Endodermal cell (in vitro differentiated cells): ENCODE measurements around the gene OVOL3. TPM values are rescaled to one million over a fixed set of nuclear protein-coding genes. Genes with fewer than 3 reads are reported as not detected.

Experiments
- DNase-seq: peaks from one replicate; pipeline ENCODE4 v3.0.0-alpha.2; 2017
- H3K27ac ChIP-seq: 2 replicates; pipeline ENCODE4 v1.5.1; 2013; ENCODE audit warnings: mild to moderate bottlenecking, low read depth, low read length, moderate library complexity
- H3K27me3 ChIP-seq: 2 replicates; pipeline ENCODE4 v1.6.1; 2013; ENCODE audit warnings: mild to moderate bottlenecking, low read length, moderate library complexity; ENCODE audit not compliant: insufficient read depth, control insufficient read depth, poor library complexity, severe bottlenecking
- H3K36me3 ChIP-seq: 2 replicates; pipeline ENCODE4 v1.7.0; 2013; ENCODE audit warnings: mild to moderate bottlenecking, low read length, moderate library complexity; ENCODE audit not compliant: control insufficient read depth, insufficient read depth
- H3K4me1 ChIP-seq: one replicate; pipeline ENCODE4 v1.7.0; 2013; ENCODE audit warnings: low read length; ENCODE audit not compliant: control insufficient read depth, insufficient read depth
- H3K4me3 ChIP-seq: 2 replicates; pipeline ENCODE4 v1.5.1; 2013; ENCODE audit warnings: mild to moderate bottlenecking, low read length, moderate library complexity
- H3K9ac ChIP-seq: 2 replicates; pipeline ENCODE4 v1.6.1; 2013; ENCODE audit warnings: mild to moderate bottlenecking, low read length, moderate library complexity; ENCODE audit not compliant: poor library complexity, severe bottlenecking; ENCODE audit errors: extremely low read depth
- H3K9me3 ChIP-seq: 2 replicates; pipeline ENCODE4 v1.6.1; 2013; ENCODE audit warnings: mild to moderate bottlenecking, low read length, moderate library complexity; ENCODE audit not compliant: control insufficient read depth
- H3K27ac Mint-ChIP-seq: 2 replicates; pipeline ENCODE4 v1.8.0; 2020; ENCODE audit warnings: mixed read lengths
- H3K27me3 Mint-ChIP-seq: 2 replicates; pipeline ENCODE4 v1.8.0; 2021; ENCODE audit warnings: mild to moderate bottlenecking, mixed read lengths; ENCODE audit not compliant: insufficient read depth
- H3K36me3 Mint-ChIP-seq: 2 replicates; pipeline ENCODE4 v1.8.0; 2020; ENCODE audit warnings: low read depth, mixed read lengths
- H3K4me1 Mint-ChIP-seq: 2 replicates; pipeline ENCODE4 v1.8.0; 2020; ENCODE audit warnings: mixed read lengths
- H3K4me3 Mint-ChIP-seq: 2 replicates; pipeline ENCODE4 v1.8.0; 2020; ENCODE audit warnings: mild to moderate bottlenecking, moderate library complexity, mixed read lengths
- H3K9me3 Mint-ChIP-seq: 2 replicates; pipeline ENCODE4 v1.8.0; 2020; ENCODE audit warnings: mild to moderate bottlenecking, mixed read lengths
- CTCF ChIP-seq: fragments of 200-600 bp; sonication (generic); conservative IDR thresholded peaks from 2 replicates; pipeline ENCODE4 v1.5.0; 2021; ENCODE audit warnings: antibody characterized with exemption, mild to moderate bottlenecking
- WGBS, 2 experiments: methylation state at CpG; one replicate each; pipeline versions ENCODE4 v1.1.5 to v1.1.7; 2013; ENCODE audit warnings: missing lambda C conversion rate in 2 of 2, mixed read lengths in 1 of 2; ENCODE audit not compliant: insufficient coverage in 1 of 2, insufficient read length in 1 of 2; 5-methylcytosine and 5-hydroxymethylcytosine counted together
- total RNA-seq, 2 donors: library from RNA; stranded (reverse); fragmentation: NEBNext Ultra II Directional in 1 of 2; extraction: Animal tissue kit (Norgen Biotek cat#: 25700) in 1 of 2; gene quantifications; 2 replicates in 1 of 2; 3 replicates in 1 of 2; pipeline ENCODE4 v1.2.1, GENCODE V29; 2021

OVOL3 gene
- total RNA-seq, 2 donors from 2014 or later = not detected

DNA sequence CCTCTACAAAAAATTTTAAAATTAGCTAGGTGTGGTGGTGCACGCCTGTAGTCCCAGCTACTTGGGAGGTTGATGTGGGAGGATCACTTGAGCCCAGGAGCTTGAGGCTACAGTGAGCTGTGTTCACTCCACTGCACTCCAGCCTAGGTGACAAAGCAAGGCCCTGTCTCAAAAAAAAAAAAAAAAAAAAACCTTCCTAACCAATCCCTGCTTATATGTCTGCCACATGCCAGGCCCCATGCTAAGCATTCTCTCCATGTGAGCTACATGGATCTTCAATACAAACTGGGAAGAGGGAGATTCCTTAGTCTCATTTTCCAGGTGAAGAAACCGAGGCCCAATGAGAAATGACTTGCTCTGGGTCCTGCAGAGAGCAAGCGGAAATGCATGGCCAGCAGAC lies 2.3 kb upstream of the OVOL3 start:
- Mint-ChIP-seq H3K4me3 (no peak overlapping the region), H3K9me3 (no peaks in the 10 kb centered on the region), H3K27ac (no peak overlapping the region), H3K36me3 (peaks cover 40% of the 10 kb centered on the region), H3K27me3 (no peaks in the 10 kb centered on the region), H3K4me1 (peaks cover 5% of the 10 kb centered on the region)
- no peaks in the 10 kb centered on the region for H3K27me3 ChIP-seq
- TF ChIP-seq CTCF = no peak
- H3K36me3 ChIP-seq = peaks cover 14% of the 10 kb centered on the region
- DNase-seq = no peak
- no peak overlapping the region for H3K9ac ChIP-seq
- WGBS, 2 experiments = 89 to 100% methylated on average over 1 to 3 of the region's 3 CpGs
- H3K27ac ChIP-seq = no peak overlapping the region
- no peaks in the 10 kb centered on the region for H3K9me3 ChIP-seq
- no peak overlapping the region for H3K4me3 ChIP-seq
- no peaks in the 10 kb centered on the region for H3K4me1 ChIP-seq

DNA sequence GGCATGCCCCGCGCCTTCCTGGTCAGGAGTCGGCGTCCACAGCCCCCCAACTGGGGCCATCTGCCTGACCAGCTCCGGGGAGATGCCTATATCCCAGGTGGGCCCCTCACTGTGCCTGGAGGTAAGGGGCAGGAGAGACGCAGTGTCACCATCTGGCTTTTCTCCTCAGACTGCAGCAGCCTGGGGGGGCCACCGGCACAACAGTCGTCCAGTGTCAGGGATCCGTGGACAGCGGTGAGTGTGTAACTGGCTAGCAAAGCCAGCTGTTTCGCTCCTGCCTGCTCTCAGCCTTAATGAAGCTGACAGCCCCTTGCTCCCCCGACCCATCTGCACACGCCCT lies 227 bp downstream of the OVOL3 start:
- H3K36me3 ChIP-seq = peaks cover 10% of the 10 kb centered on the region
- H3K27ac ChIP-seq = peak overlapping the region; percentile 21
- Mint-ChIP-seq H3K4me1 (peaks cover 11% of the 10 kb centered on the region), H3K27ac (no peak overlapping the region), H3K27me3 (no peaks in the 10 kb centered on the region), H3K4me3 (no peak overlapping the region), H3K36me3 (peaks cover 27% of the 10 kb centered on the region), H3K9me3 (no peaks in the 10 kb centered on the region)
- DNase-seq = no peak
- 84 to 88% methylated on average over 7 to 13 of the region's 13 CpGs for WGBS, 2 experiments
- H3K4me3 ChIP-seq = no peak overlapping the region
- no peaks in the 10 kb centered on the region for H3K27me3 ChIP-seq
- no peak for TF ChIP-seq CTCF
- no peak overlapping the region for H3K9ac ChIP-seq
- H3K4me1 ChIP-seq = no peaks in the 10 kb centered on the region
- H3K9me3 ChIP-seq = no peaks in the 10 kb centered on the region

GRCh38 chr19:36112678-36113077 lies 1.7 kb downstream of the OVOL3 start:
- Histone ChIP-seq H3K4me3 (no peak overlapping the region), H3K9me3 (no peaks in the 10 kb centered on the region), H3K4me1 (no peaks in the 10 kb centered on the region), H3K9ac (no peak overlapping the region), H3K27ac (no peak overlapping the region), H3K27me3 (no peaks in the 10 kb centered on the region), H3K36me3 (peaks cover 22% of the 10 kb centered on the region)
- peak overlapping the region; percentile 2 for H3K27ac Mint-ChIP-seq
- peaks cover 30% of the 10 kb centered on the region for H3K36me3 Mint-ChIP-seq
- 95 to 96% methylated on average over 8 to 10 of the region's 10 CpGs for WGBS, 2 experiments
- DNase-seq = no peak
- TF ChIP-seq CTCF = no peak
- H3K4me3 Mint-ChIP-seq = peak overlapping the region; percentile 94
- H3K9me3 Mint-ChIP-seq = no peaks in the 10 kb centered on the region
- peaks cover 13% of the 10 kb centered on the region for H3K4me1 Mint-ChIP-seq
- H3K27me3 Mint-ChIP-seq = no peaks in the 10 kb centered on the region
